Stimulated activated naive CD4-positive, alpha-beta T cell treated with Interleukin-2 at 50 U/mL for 16 hours (primary cell): ENCODE data around the gene CROCC2.

ENCODE experiments used
- DNase-seq: peaks from one replicate; lab custom pipeline; 2025; lab: John Stamatoyannopoulos, UW

CROCC2 gene

GRCh38 chr2:240999873-241000541 lies 93.9 kb downstream of the CROCC2 start:
- no peak for DNase-seq

- no peak for DNase-seq
Measured at GRCh38 chr2:241000831-241001321, 94.7 kb downstream of the CROCC2 start.

- no peak for DNase-seq
Measured at GRCh38 chr2:241001413-241002274, 95.5 kb downstream of the CROCC2 start.

GRCh38 chr2:241002275-241003046 lies 96.3 kb downstream of the CROCC2 start:
- no peak for DNase-seq

GRCh38 chr2:241003047-241003360 lies 96.9 kb downstream of the CROCC2 start:
- DNase-seq = no peak

GRCh38 chr2:241003369-241003768 lies 97.2 kb downstream of the CROCC2 start:
- no peak for DNase-seq

GRCh38 chr2:241003830-241004564 lies 97.9 kb downstream of the CROCC2 start:
- DNase-seq = no peak

GRCh38 chr2:241005569-241005968 lies 99.4 kb downstream of the CROCC2 start:
- no peak for DNase-seq

- DNase-seq = no peak
Measured at GRCh38 chr2:241006412-241006811, 100.3 kb downstream of the CROCC2 start.

GRCh38 chr2:241007111-241007510 lies 101.0 kb downstream of the CROCC2 start:
- DNase-seq = no peak

- DNase-seq = no peak
Measured at GRCh38 chr2:241007880-241008710, 102.0 kb downstream of the CROCC2 start.

GRCh38 chr2:241008711-241009121 lies 102.6 kb downstream of the CROCC2 start:
- DNase-seq = no peak

GRCh38 chr2:241009191-241009590 lies 103.1 kb downstream of the CROCC2 start:
- DNase-seq = no peak

GRCh38 chr2:241009601-241010530 lies 103.7 kb downstream of the CROCC2 start:
- DNase-seq = peak; percentile 7

GRCh38 chr2:241010531-241011295 lies 104.6 kb downstream of the CROCC2 start:
- no peak for DNase-seq

- no peak for DNase-seq
Measured at GRCh38 chr2:241011296-241011600, 105.1 kb downstream of the CROCC2 start.

- DNase-seq = no peak
Measured at GRCh38 chr2:241011751-241012510, 105.8 kb downstream of the CROCC2 start.

- DNase-seq = no peak
Measured at GRCh38 chr2:241014224-241014623, 108.1 kb downstream of the CROCC2 start.

- DNase-seq = no peak
Measured at GRCh38 chr2:241014764-241015163, 108.6 kb downstream of the CROCC2 start.
